HL-60 (cell line): Measurements from ENCODE around the gene CHRNA4.
"Not testable (repeated sequence)": the region's sequence is repeated elsewhere in the genome, so short reads cannot be mapped to it uniquely, and the experiment has no call there.

Source experiments
- DNase-seq, 2 experiments: peaks; one replicate each; pipeline ENCODE4 v3.0.0-alpha.2; 2010 to 2020; ENCODE audit warnings: low read depth in 1 of 2, low spot score in 1 of 2
- H3K27ac ChIP-seq: fragments of 250-450 bp; sonication (Bioruptor Pico); replicated peaks from 2 replicates; pipeline ENCODE4 v1.5.1; 2020; ENCODE audit warnings: mild to moderate bottlenecking, moderate library complexity
- H3K27me3 ChIP-seq: fragments of 250-450 bp; sonication (Bioruptor Pico); 2 replicates; pipeline ENCODE4 v1.5.1; 2021; ENCODE audit warnings: mild to moderate bottlenecking, moderate library complexity; ENCODE audit not compliant: insufficient read depth, poor library complexity, severe bottlenecking
- H3K4me3 ChIP-seq: replicated peaks from 2 replicates; pipeline ENCODE4 v1.5.1; 2011; ENCODE audit warnings: mild to moderate bottlenecking, control low read depth, low read length; ENCODE audit not compliant: insufficient read depth
- GABPA ChIP-seq: IDR thresholded peaks from 2 replicates; pipeline ENCODE4 v1.6.1; 2012; ENCODE audit warnings: low read depth
- POLR2AphosphoS5 ChIP-seq: IDR thresholded peaks from 2 replicates; pipeline ENCODE4 v1.6.1; 2012; ENCODE audit warnings: low read depth
- REST ChIP-seq: IDR thresholded peaks from 2 replicates; pipeline ENCODE4 v1.6.1; 2012; ENCODE audit warnings: low read depth; ENCODE audit not compliant: insufficient replicate concordance
- SPI1 ChIP-seq: IDR thresholded peaks from 2 replicates; pipeline ENCODE4 v1.6.1; 2012; ENCODE audit warnings: low read depth, mild to moderate bottlenecking, borderline replicate concordance
- TF ChIP-seq, protein P1 (sequence below): IDR thresholded peaks from one replicate; pipeline ENCODE4 v1.5.1; 2011; ENCODE audit warnings: low read length, control low read depth, inconsistent platforms; ENCODE audit not compliant: insufficient read depth

The CHRNA4 gene

GRCh38 chr20:63336232-63336752, 24.9 kb downstream of the CHRNA4 start:
- no peak for DNase-seq
- Histone ChIP-seq H3K4me3 (no peak overlapping the region), H3K27ac (no peak overlapping the region), H3K27me3 (no peaks in the 10 kb centered on the region)
- TF ChIP-seq, protein P1, sequence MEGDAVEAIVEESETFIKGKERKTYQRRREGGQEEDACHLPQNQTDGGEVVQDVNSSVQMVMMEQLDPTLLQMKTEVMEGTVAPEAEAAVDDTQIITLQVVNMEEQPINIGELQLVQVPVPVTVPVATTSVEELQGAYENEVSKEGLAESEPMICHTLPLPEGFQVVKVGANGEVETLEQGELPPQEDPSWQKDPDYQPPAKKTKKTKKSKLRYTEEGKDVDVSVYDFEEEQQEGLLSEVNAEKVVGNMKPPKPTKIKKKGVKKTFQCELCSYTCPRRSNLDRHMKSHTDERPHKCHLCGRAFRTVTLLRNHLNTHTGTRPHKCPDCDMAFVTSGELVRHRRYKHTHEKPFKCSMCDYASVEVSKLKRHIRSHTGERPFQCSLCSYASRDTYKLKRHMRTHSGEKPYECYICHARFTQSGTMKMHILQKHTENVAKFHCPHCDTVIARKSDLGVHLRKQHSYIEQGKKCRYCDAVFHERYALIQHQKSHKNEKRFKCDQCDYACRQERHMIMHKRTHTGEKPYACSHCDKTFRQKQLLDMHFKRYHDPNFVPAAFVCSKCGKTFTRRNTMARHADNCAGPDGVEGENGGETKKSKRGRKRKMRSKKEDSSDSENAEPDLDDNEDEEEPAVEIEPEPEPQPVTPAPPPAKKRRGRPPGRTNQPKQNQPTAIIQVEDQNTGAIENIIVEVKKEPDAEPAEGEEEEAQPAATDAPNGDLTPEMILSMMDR: no peak
- TF ChIP-seq REST (no peak), POLR2AphosphoS5 (no peak), SPI1 (no peak), GABPA (no peak)

GRCh38 chr20:63335711-63336110, 25.4 kb downstream of the CHRNA4 start:
- Histone ChIP-seq H3K27me3 (no peaks in the 10 kb centered on the region), H3K4me3 (no peak overlapping the region), H3K27ac (no peak overlapping the region)
- DNase-seq: no peak
- TF ChIP-seq SPI1 (no peak), REST (no peak), GABPA (no peak), POLR2AphosphoS5 (no peak)
- TF ChIP-seq, protein P1: no peak

DNA sequence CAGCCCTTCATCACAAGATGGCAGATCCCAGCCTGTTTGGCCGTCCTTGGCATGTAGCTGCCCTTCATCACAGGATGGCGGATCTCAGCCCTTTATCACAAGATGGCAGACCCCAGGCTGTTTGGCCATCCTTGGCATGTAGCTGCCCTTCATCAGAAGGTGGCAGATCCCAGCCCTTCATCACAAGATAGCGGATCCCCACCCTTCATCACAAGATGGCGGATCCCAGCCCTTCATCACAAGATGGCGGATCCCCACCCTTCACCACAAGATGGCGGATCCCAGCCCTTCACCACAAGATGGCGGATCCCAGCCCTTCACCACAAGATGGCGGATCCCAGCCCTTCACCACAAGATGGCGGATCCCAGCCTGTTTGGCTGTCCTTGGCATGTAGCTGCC, 26.1 kb downstream of the CHRNA4 start:
- not testable (repeated sequence) for H3K4me3 ChIP-seq, H3K27me3 ChIP-seq, DNase-seq, H3K27ac ChIP-seq

- TF ChIP-seq SPI1: no peak
- TF ChIP-seq REST: no peak
- no peak for TF ChIP-seq GABPA
- TF ChIP-seq POLR2AphosphoS5: no peak
- TF ChIP-seq, protein P1: no peak
- no peaks in the 10 kb centered on the region for H3K27me3 ChIP-seq
- DNase-seq: no peak
Measured at GRCh38 chr20:63334356-63334755, 26.8 kb downstream of the CHRNA4 start.

More at GRCh38 chr20:63334356-63334755, 26.8 kb downstream of the CHRNA4 start:
- H3K27ac ChIP-seq: no peak overlapping the region
- no peak overlapping the region for H3K4me3 ChIP-seq
